ENCODE data around the gene MYADML2.

Gene MYADML2

DNA sequence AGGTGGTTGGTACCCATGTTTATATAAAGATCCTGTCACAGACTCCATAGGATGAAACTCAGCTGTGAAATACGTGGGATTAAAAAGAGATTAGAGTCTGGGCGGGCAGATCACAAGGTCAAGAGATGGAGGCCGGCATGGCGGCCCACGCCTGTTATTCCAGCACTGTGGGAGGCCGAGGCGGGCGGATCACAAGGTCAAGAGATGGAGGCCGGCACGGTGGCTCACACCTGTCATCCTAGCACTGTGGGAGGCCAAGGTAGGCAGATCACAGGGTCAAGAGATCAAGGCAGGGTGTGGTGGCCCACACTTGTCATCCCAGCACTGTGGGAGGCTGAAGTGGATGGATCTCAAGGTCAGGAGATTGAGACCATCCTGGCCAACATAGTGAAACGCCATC is 51.6 kb downstream of the MYADML2 start:
- FAIRE-seq, result no peak

DNA sequence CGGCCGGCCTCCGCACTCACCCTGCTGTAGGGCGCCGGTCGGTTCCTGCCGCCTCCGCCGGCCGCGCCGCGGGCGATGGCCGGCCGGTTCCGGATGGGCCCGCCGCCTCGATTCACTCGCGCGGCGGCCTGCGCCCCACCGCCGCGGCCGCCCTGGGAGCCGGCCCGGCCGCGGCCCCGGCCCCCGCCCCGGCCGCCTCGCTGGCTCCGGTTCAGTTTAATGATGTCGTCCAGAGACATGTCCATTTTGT is 55.8 kb downstream of the MYADML2 start:
- no peak for FAIRE-seq

DNA sequence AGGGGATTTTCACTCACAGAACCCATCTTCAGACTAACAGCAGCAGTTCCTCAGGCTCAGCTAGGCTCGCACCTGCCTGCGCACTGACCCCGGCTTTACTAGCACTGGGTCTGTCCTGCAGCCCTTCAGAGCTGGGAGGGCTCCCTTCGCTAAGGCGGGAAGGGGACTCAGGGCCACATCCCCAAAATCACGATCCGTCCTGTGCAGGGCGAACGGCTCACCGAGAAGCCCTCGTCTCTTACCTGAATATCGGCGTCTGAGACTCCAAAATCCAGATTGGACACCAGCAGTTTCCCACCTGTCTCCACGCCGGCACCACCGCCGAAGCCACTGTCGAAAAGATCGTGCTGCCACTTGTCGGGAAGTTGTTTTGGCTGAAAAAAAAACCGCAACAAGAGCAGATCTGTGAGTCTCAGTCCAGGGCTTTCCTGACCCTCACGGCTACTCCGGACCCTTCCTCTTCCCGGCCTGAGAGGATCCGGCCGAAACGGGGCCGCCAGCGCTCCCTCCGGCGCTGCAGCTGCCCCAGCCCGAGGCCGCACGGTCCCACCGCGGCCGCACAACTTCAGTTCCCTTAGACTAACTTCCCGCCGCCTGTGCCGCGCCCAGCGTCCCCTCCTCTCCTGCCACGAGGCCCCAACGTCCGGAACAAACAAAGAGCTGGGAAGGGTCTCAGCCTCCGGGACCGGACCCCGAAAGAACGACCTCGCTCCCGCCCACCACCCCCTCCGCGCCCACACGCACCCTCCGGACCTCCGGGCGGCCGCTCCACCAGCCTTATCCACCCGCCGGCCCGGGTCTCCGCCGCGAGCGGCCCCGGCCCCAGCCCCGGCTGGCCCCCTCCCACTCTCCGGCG is 56.4 kb downstream of the MYADML2 start:
- no peak for FAIRE-seq

Data from G401.6 (cell line).